Smooth muscle cell (in vitro differentiated cells): ENCODE data around the gene ADAMTS19. TPM values are rescaled to one million over a fixed set of nuclear protein-coding genes. Genes with fewer than 3 reads are reported as not detected.

Experiments
- DNase-seq: peaks from one replicate; lab custom pipeline; 2025; ENCODE audit not compliant: unreplicated experiment; lab: John Stamatoyannopoulos, UW
- H2AFZ ChIP-seq: fragments of 200-600 bp; sonication (generic); 2 replicates; pipeline ENCODE4 v1.6.0; 2016; ENCODE audit warnings: antibody characterized with exemption, low read depth, mild to moderate bottlenecking
- H3F3A ChIP-seq: fragments of 200-600 bp; sonication (generic); 2 replicates; pipeline ENCODE4 v1.6.0; 2017; ENCODE audit warnings: antibody characterized with exemption, low read depth
- H3K27ac ChIP-seq: fragments of 200-600 bp; sonication (generic); 2 replicates; pipeline ENCODE4 v1.5.1; 2016; ENCODE audit warnings: low read depth, mild to moderate bottlenecking
- H3K27me3 ChIP-seq: fragments of 200-600 bp; sonication (generic); 2 replicates; pipeline ENCODE4 v1.6.1; 2016; ENCODE audit warnings: low read depth, mild to moderate bottlenecking
- H3K36me3 ChIP-seq: fragments of 200-600 bp; sonication (generic); 2 replicates; pipeline ENCODE4 v1.5.1; 2016; ENCODE audit warnings: low read depth
- H3K4me1 ChIP-seq: fragments of 200-600 bp; sonication (generic); 2 replicates; pipeline ENCODE4 v1.5.1; 2016; ENCODE audit warnings: low read depth
- H3K4me2 ChIP-seq: fragments of 200-600 bp; sonication (generic); 2 replicates; pipeline ENCODE4 v1.6.0; 2016; ENCODE audit warnings: mild to moderate bottlenecking
- H3K4me3 ChIP-seq: fragments of 200-600 bp; sonication (generic); 2 replicates; pipeline ENCODE4 v1.5.1; 2016; ENCODE audit warnings: mild to moderate bottlenecking
- H3K79me2 ChIP-seq: fragments of 200-600 bp; sonication (generic); 2 replicates; pipeline ENCODE4 v1.6.0; 2016; ENCODE audit warnings: low read depth, mild to moderate bottlenecking
- H3K9ac ChIP-seq: fragments of 200-600 bp; sonication (generic); 2 replicates; pipeline ENCODE4 v1.6.0; 2016; ENCODE audit warnings: low read depth
- H3K9me3 ChIP-seq: fragments of 200-600 bp; sonication (generic); replicated peaks from 2 replicates; pipeline ENCODE4 v1.5.1; 2016; ENCODE audit warnings: low read depth
- H4K20me1 ChIP-seq: fragments of 200-600 bp; sonication (generic); 2 replicates; pipeline ENCODE4 v1.6.0; 2016; ENCODE audit warnings: low read depth
- CTCF ChIP-seq: fragments of 200-600 bp; sonication (generic); IDR thresholded peaks from 2 replicates; pipeline ENCODE4 v1.5.1; 2017; ENCODE audit warnings: borderline replicate concordance, mild to moderate bottlenecking, antibody characterized with exemption; ENCODE audit not compliant: insufficient read depth, poor library complexity, severe bottlenecking
- WGBS: methylation state at CpG from one replicate; pipeline ENCODE4 v1.1.7; 2016; ENCODE audit warnings: low lambda C conversion rate; 5-methylcytosine and 5-hydroxymethylcytosine counted together
- polyA plus RNA-seq: library from polyadenylated mRNA; unstranded; fragments of >200 nt; fragmentation: Nextera tagmentation; extraction: Ambion mirVana; gene quantifications from 2 replicates; pipeline ENCODE4 v1.2.1, GENCODE V29; 2016
- total RNA-seq: library from RNA; depleted of rRNA; stranded (reverse); fragments of >200 nt; gene quantifications from 2 replicates; pipeline ENCODE4 v1.2.3, GENCODE V29; 2014

ADAMTS19 gene
- total and polyA plus RNA-seq, 2 experiments from 2014 or later = 4.5 to 4.9 TPM

GRCh38 chr5:129747572-129748407, 287.7 kb downstream of the ADAMTS19 start, which contains the start of gene MINAR2:
Gene MINAR2, plus strand, starts transcription at chr5:129748094. Its CDS starts 97 bp downstream, at chr5:129748191.
- 88% methylated on average over 13 of the region's 13 CpGs for whole genome bisulfite sequencing
- peaks cover 21% of the 10 kb centered on the region for H3K4me1 ChIP-seq
- no peak within 1 kb of the TSS for H3K27ac ChIP-seq
- TF ChIP-seq CTCF = no peak
- no peak for DNase-seq
- no peaks in the 10 kb centered on the region for H3K79me2 ChIP-seq
- no peaks in the 10 kb centered on the region for H4K20me1 ChIP-seq
- no peaks in the 10 kb centered on the region for H3K36me3 ChIP-seq
- no peak within 1 kb of the TSS for H3K4me3 ChIP-seq
- no peaks in the 10 kb centered on the region for H3K27me3 ChIP-seq
- H2AFZ ChIP-seq = peak within 1 kb of the TSS; percentile 53
- no peaks in the 10 kb centered on the region for H3K9me3 ChIP-seq
- no peak within 1 kb of the TSS for H3K9ac ChIP-seq
- H3K4me2 ChIP-seq = no peak within 1 kb of the TSS
- H3F3A ChIP-seq = peaks cover 3% of the 10 kb centered on the region

DNA sequence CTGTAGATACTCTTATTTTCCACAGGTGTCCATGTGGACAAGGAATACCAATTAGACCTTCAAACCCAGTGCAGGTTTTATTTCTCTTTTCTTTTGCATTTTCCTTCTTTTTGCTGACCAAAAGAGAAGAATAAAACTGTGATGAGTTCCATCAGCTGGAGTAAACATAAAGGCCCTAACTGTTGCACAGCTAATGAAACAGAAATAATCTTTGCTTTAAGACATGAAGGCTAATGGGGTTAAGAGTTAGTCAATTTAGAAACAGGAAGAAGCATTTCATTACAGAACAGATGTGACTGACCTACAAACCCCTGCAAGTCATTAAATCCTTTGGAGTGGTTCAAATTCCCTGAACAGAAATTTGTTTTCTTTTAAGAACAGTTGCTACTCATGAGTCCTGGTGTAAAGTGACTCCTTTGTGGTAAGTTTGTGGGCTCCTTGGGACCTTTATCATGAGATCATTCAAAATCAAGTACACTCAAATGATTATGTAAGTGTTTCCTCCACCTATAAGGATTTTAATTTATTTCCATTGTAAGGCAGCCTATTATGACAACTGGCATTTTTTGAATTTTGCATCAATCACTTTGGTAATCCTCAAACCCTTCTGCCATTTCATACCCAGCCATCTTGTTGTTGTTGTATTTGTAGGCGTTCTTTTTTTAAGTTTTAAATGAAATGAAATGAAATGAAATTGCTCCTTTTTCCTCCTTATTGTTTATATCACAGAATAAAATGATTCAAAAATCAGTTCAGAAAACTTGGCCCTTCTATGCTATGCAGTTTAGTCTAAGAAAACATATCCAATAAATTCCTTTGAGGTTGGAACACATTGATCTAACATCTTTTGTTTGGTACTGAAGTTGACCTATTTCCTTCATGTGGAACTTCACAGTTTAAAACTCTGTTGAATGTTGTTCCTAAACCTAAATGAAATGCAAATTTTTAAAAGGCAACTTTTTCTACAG, 289.1 kb downstream of the ADAMTS19 start:
- Histone ChIP-seq H3K79me2 (no peaks in the 10 kb centered on the region), H3K4me1 (peaks cover 15% of the 10 kb centered on the region), H3F3A (peaks cover 3% of the 10 kb centered on the region), H3K4me2 (no peak overlapping the region), H3K4me3 (no peak overlapping the region), H3K36me3 (no peaks in the 10 kb centered on the region), H3K9ac (no peak overlapping the region), H4K20me1 (no peaks in the 10 kb centered on the region), H3K27ac (no peak overlapping the region), H3K9me3 (no peaks in the 10 kb centered on the region), H2AFZ (peak overlapping the region; percentile 53), H3K27me3 (no peaks in the 10 kb centered on the region)
- no peak for TF ChIP-seq CTCF
- no peak for DNase-seq
- WGBS = 100% methylated on average over 1 of the region's 1 CpG

- Histone ChIP-seq H4K20me1 (no peaks in the 10 kb centered on the region), H2AFZ (peak overlapping the region; percentile 1), H3K4me1 (peaks cover 3% of the 10 kb centered on the region), H3K4me3 (no peak overlapping the region), H3K9ac (no peak overlapping the region), H3K9me3 (no peaks in the 10 kb centered on the region), H3K27ac (no peak overlapping the region), H3K27me3 (no peaks in the 10 kb centered on the region), H3K79me2 (no peaks in the 10 kb centered on the region), H3K36me3 (no peaks in the 10 kb centered on the region), H3F3A (no peaks in the 10 kb centered on the region), H3K4me2 (no peak overlapping the region)
- no peak for TF ChIP-seq CTCF
- WGBS = 68% methylated on average over 1 of the region's 1 CpG
- no peak for DNase-seq
Observed at GRCh38 chr5:129760636-129761325, 300.7 kb downstream of the ADAMTS19 start.
